Dedifferentiated amniotic fluid mesenchymal stem cell (primary cell): Measurements from ENCODE around the gene MICALL2.

ENCODE experiments used
- DNase-seq: peaks from one replicate; pipeline ENCODE4 v3.0.0-alpha.2; 2016; ENCODE audit errors: extremely low spot score

The MICALL2 gene

GRCh38 chr7:1394371-1394770 is 64.9 kb downstream of the MICALL2 start:
- no peak for DNase-seq

- DNase-seq: no peak
Observed at GRCh38 chr7:1393421-1393820, 65.8 kb downstream of the MICALL2 start.

GRCh38 chr7:1392556-1392955 is 66.7 kb downstream of the MICALL2 start:
- DNase-seq: no peak

GRCh38 chr7:1391449-1391848 is 67.8 kb downstream of the MICALL2 start:
- DNase-seq: no peak

- DNase-seq: no peak
Observed at GRCh38 chr7:1388703-1389335, 70.5 kb downstream of the MICALL2 start.

GRCh38 chr7:1388021-1388702 is 71.1 kb downstream of the MICALL2 start:
- no peak for DNase-seq

- no peak for DNase-seq
Observed at GRCh38 chr7:1387261-1387660, 72.0 kb downstream of the MICALL2 start.

GRCh38 chr7:1386623-1387220 is 72.5 kb downstream of the MICALL2 start:
- DNase-seq: no peak

GRCh38 chr7:1385809-1386622 is 73.3 kb downstream of the MICALL2 start:
- DNase-seq: no peak

GRCh38 chr7:1385086-1385808 is 74.0 kb downstream of the MICALL2 start:
- DNase-seq: no peak
